Esophagus squamous epithelium (tissue), 5 donors: ENCODE results near the gene C1QTNF8. TPM values are rescaled to one million over a fixed set of nuclear protein-coding genes. Genes with fewer than 3 reads are reported as not detected.

ENCODE experiments used
- DNase-seq: peaks from one replicate; lab custom pipeline; 2025; lab: John Stamatoyannopoulos, UW
- H3K27ac ChIP-seq, 4 donors: fragments of 200-600 bp; sonication (generic); one replicate each; pipeline ENCODE4 v1.5.1; 2016 to 2019; ENCODE audit warnings: mild to moderate bottlenecking in 1 of 4
- H3K27me3 ChIP-seq, 4 donors: fragments of 200-600 bp; sonication (generic); 1 replicate in 3 of 4; 2 replicates in 1 of 4; pipeline versions ENCODE4 v1.5.1 to v1.6.0; 2017 to 2021; ENCODE audit warnings: antibody characterized with exemption in 1 of 4
- H3K36me3 ChIP-seq, 3 donors: fragments of 200-600 bp; sonication (generic); one replicate each; pipeline ENCODE4 v1.5.1; 2016 to 2019
- H3K4me1 ChIP-seq, 3 donors: fragments of 200-600 bp; sonication (generic); one replicate each; pipeline ENCODE4 v1.5.1; 2017 to 2019
- H3K4me3 ChIP-seq, 4 donors: fragments of 200-600 bp; sonication (generic); 1 replicate in 3 of 4; 2 replicates in 1 of 4; pipeline ENCODE4 v1.5.1; 2016 to 2019; ENCODE audit warnings: mild to moderate bottlenecking in 2 of 4, moderate library complexity in 1 of 4
- H3K9me3 ChIP-seq, 3 donors: fragments of 200-600 bp; sonication (generic); one replicate each; pipeline ENCODE4 v1.5.1; 2016 to 2019
- POLR2A ChIP-seq, 4 donors: fragments of 450-650 bp; IDR thresholded peaks; one replicate each; pipeline ENCODE4 v1.6.1; 2017; ENCODE audit warnings: antibody characterized with exemption in 4 of 4, mild to moderate bottlenecking in 4 of 4, moderate library complexity in 3 of 4
- WGBS, 2 donors: methylation state at CpG; one replicate each; pipeline ENCODE4 v1.1.5; 2018; 5-methylcytosine and 5-hydroxymethylcytosine counted together
- intact Hi-C: fragments of 100-400 bp; cut with DNase I; formaldehyde crosslinking; loops from one replicate; pipeline ENCODE4 v1.15.0; 2022
- total RNA-seq, 4 donors: library from RNA; depleted of rRNA; stranded (reverse); fragments of >200 nt; gene quantifications; one replicate each; pipeline ENCODE4 v1.1.0, GENCODE V29; 2016
- TF ChIP-seq, protein P1 (sequence below), 6 experiments: fragments of 450-650 bp in 4 of 6; fragments of 200-600 bp in 2 of 6; sonication (generic) in 2 of 6; IDR thresholded peaks; one replicate each; pipeline ENCODE4 v1.5.1; 2016 to 2019; ENCODE audit warnings: antibody characterized with exemption in 6 of 6, mild to moderate bottlenecking in 4 of 6, moderate library complexity in 4 of 6
- donor health status: DM: yes; HTN: yes; CAD: no.

The C1QTNF8 gene
- total RNA-seq, 4 donors from 2014 or later = not detected

DNA sequence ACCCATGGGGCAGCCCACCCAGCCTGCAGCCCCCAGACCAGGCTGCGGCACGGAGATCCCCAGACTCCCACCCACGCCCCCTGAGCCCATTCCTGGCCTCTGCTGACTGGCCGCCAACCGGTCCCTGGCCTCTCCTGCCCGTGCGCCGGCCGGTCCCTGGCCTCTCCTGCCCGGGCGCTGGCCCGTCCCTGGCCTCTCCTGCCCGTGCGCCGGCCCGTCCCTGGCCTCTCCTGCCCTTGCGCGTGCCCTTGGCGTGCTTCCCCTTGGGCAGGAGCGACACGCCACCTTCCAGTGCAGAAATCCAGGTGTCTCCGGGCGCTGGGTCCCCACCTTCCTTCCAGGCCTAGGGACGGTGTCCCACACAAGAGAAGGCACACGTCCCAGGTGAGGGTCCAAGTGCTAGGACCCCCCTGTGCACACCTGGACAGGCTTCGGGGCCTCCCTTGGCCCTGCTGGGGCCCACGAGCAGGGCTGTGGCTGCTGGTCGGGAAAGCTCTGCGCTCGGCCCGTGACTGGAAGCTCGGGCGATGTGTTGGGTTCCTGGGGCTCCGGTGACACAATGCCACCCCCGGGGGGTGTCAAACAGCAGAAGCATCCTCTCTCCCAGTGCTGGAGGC, 35.4 kb upstream of the C1QTNF8 start:
- no peak for DNase-seq
- H3K27me3 ChIP-seq = peaks cover 0 to 59% (median 0%) of the 10 kb centered on the region in 4 donors
- WGBS, 2 donors = 83% methylated on average over 1 of the region's 35 CpGs; no CpG with 5 or more reads in 1 of the 2 donors

DNA sequence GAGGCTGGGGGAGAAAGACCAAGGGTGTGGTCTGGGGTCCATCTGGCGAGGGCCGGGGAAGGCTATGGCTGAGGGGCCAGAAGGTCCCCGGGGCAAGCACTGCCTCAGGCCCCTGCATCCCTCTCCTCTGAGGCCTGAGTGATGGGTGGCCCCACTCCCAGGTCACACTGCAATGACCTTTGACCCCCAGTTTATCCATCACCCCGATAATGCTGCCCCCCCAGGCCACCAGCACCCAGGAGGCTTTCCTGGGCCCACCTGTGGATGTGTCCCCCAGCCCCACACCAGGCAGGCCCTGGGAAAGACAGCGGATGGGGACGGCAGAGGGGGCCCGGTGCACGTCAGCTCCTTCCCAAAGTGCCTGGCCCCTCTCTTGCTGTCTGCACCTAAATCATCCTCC, 34.3 kb upstream of the C1QTNF8 start:
- DNase-seq = no peak
- Histone ChIP-seq H3K9me3 (no peaks in the 10 kb centered on the region), H3K4me3 (no peak overlapping the region), H3K27me3 (peaks cover 0 to 69% (median 0%) of the 10 kb centered on the region in 4 donors), H3K27ac (no peak overlapping the region), H3K36me3 (no peaks in the 10 kb centered on the region), H3K4me1 (peaks cover 0 to 3% (median 0%) of the 10 kb centered on the region in 3 donors)
- 53% methylated on average over 3 of the region's 8 CpGs; no CpG with 5 or more reads in 1 of the 2 donors for WGBS, 2 donors
- TF ChIP-seq, protein P1, sequence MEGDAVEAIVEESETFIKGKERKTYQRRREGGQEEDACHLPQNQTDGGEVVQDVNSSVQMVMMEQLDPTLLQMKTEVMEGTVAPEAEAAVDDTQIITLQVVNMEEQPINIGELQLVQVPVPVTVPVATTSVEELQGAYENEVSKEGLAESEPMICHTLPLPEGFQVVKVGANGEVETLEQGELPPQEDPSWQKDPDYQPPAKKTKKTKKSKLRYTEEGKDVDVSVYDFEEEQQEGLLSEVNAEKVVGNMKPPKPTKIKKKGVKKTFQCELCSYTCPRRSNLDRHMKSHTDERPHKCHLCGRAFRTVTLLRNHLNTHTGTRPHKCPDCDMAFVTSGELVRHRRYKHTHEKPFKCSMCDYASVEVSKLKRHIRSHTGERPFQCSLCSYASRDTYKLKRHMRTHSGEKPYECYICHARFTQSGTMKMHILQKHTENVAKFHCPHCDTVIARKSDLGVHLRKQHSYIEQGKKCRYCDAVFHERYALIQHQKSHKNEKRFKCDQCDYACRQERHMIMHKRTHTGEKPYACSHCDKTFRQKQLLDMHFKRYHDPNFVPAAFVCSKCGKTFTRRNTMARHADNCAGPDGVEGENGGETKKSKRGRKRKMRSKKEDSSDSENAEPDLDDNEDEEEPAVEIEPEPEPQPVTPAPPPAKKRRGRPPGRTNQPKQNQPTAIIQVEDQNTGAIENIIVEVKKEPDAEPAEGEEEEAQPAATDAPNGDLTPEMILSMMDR (IDR thresholded peaks at IDR 0.05) = no peak
- TF ChIP-seq POLR2A (IDR thresholded peaks at IDR 0.05) = no peak
- intact Hi-C loops = no loop called here

More for the DNA sequence above, 35.4 kb upstream of the C1QTNF8 start:
- Histone ChIP-seq H3K36me3 (no peaks in the 10 kb centered on the region), H3K4me1 (no peaks in the 10 kb centered on the region), H3K9me3 (no peaks in the 10 kb centered on the region), H3K4me3 (no peak overlapping the region), H3K27ac (no peak overlapping the region)
- TF ChIP-seq, protein P1 (IDR thresholded peaks at IDR 0.05) = no peak
- no peak for TF ChIP-seq POLR2A (IDR thresholded peaks at IDR 0.05)
- intact Hi-C loops = no loop called here

DNA sequence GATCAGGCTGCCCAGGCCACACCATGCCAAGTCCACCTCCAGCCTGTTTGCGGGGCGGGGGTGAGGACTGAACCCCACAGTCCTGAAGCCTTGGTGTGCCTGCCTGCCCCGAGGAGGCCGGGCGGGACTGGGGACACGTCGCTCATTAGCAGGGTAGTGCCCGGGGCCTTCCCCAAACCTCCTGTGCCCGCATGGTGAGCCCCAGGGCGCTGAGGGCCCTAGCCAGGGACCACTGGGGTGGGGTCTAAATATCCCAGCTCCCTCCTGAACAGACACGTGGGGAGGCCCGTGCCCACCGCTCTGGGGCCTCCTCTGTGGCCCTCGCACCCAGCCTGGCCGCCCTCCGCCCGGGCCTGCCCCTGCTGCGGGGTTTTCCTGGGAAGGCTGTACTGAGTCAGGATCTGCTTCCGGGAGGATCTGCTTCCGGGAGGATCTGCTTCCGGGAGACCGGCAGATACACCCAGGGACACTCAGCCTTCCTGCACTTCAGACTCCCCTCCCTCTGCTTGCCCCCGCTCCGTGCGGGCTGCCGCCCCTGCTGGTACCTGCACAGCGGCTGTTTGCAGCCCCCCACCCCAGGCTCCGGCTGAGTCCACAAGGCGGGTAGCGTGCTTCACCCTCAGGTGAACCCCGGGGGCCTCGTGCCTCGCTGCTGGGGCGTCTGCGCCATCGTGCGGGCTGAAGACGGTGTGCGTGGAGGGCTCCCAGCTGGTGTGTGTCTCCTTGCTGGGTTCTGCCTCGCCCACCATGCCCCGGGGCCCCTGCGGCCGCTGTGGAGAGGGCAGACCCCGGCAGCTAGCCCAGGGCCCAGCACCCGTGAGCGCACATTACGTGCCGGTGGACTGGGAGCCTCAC, 33.3 kb upstream of the C1QTNF8 start:
- Histone ChIP-seq H3K9me3 (no peaks in the 10 kb centered on the region), H3K27ac (no peak overlapping the region), H3K4me3 (no peak overlapping the region), H3K4me1 (peaks cover 0 to 5% (median 0%) of the 10 kb centered on the region in 3 donors), H3K27me3 (peaks cover 0 to 70% (median 0%) of the 10 kb centered on the region in 4 donors), H3K36me3 (no peaks in the 10 kb centered on the region)
- intact Hi-C loops = no loop called here
- DNase-seq = no peak
- TF ChIP-seq, protein P1 (IDR thresholded peaks at IDR 0.05) = no peak
- no peak for TF ChIP-seq POLR2A (IDR thresholded peaks at IDR 0.05)
- WGBS, 2 donors = 68% methylated on average over 9 of the region's 48 CpGs; no CpG with 5 or more reads in 1 of the 2 donors

GRCh38 chr16:1127971-1128715, 32.1 kb upstream of the C1QTNF8 start:
- no peak for TF ChIP-seq POLR2A (IDR thresholded peaks at IDR 0.05)
- TF ChIP-seq, protein P1 (IDR thresholded peaks at IDR 0.05) = no peak
- Histone ChIP-seq H3K36me3 (no peaks in the 10 kb centered on the region), H3K4me3 (no peak overlapping the region), H3K4me1 (peaks cover 0 to 5% (median 0%) of the 10 kb centered on the region in 3 donors), H3K9me3 (no peaks in the 10 kb centered on the region), H3K27me3 (peaks cover 0 to 70% (median 0%) of the 10 kb centered on the region in 4 donors), H3K27ac (no peak overlapping the region)
- intact Hi-C loops = no loop called here
- 77 to 84% methylated on average over 12 to 13 of the region's 31 CpGs for WGBS, 2 donors
- no peak for DNase-seq
